H1 (cell line): ENCODE measurements around the gene LHPP.

ENCODE experiments used
- BRCA1 ChIP-seq: IDR thresholded peaks from 2 replicates; pipeline ENCODE4 v1.6.1; 2012; ENCODE audit warnings: low read depth, low read length, improper control_type of control experiment
- CHD2 ChIP-seq: IDR thresholded peaks from 2 replicates; pipeline ENCODE4 v1.6.1; 2012; ENCODE audit warnings: low read length, improper control_type of control experiment
- CREB1 ChIP-seq: IDR thresholded peaks from 2 replicates; pipeline ENCODE4 v1.6.1; 2012; ENCODE audit warnings: inconsistent platforms
- CTCF ChIP-seq, 3 experiments: IDR thresholded peaks; 1 replicate in 2 of 3; 2 replicates in 1 of 3; pipeline versions ENCODE4 v1.5.1 to v1.6.1; 2011; ENCODE audit warnings: low read length in 3 of 3, mild to moderate bottlenecking in 3 of 3, inconsistent platforms in 2 of 3, low read depth in 1 of 3, moderate library complexity in 1 of 3; ENCODE audit not compliant: insufficient read depth in 1 of 3; ENCODE audit errors: control extremely low read depth in 1 of 3
- EP300 ChIP-seq, 2 experiments: IDR thresholded peaks; 1 replicate in 1 of 2; 2 replicates in 1 of 2; pipeline ENCODE4 v1.6.1; 2011 to 2012; ENCODE audit warnings: low read depth in 2 of 2, low read length in 2 of 2, mild to moderate bottlenecking in 2 of 2, borderline replicate concordance in 1 of 2, inconsistent platforms in 1 of 2, moderate library complexity in 1 of 2
- EZH2 ChIP-seq: fragments of 200-600 bp; sonication (generic); IDR thresholded peaks from 2 replicates; pipeline ENCODE4 v1.7.1; 2012; ENCODE audit warnings: low read depth, mild to moderate bottlenecking, moderate library complexity, low read length, inconsistent platforms; ENCODE audit not compliant: severe bottlenecking
- GABPA ChIP-seq: IDR thresholded peaks from 2 replicates; pipeline ENCODE4 v1.6.1; 2011; ENCODE audit warnings: mild to moderate bottlenecking, low read length, moderate library complexity, borderline replicate concordance; ENCODE audit not compliant: insufficient read depth
- MAX ChIP-seq: IDR thresholded peaks from 2 replicates; pipeline ENCODE4 v1.6.1; 2012; ENCODE audit warnings: inconsistent platforms
- POLR2A ChIP-seq, 2 experiments: IDR thresholded peaks; 1 replicate in 1 of 2; 2 replicates in 1 of 2; pipeline ENCODE4 v1.6.1; 2011; ENCODE audit warnings: low read depth in 2 of 2, low read length in 2 of 2, mild to moderate bottlenecking in 2 of 2; ENCODE audit errors: control extremely low read depth in 1 of 2
- RFX5 ChIP-seq: IDR thresholded peaks from 2 replicates; pipeline ENCODE4 v1.6.1; 2011; ENCODE audit warnings: low read depth, low read length, improper control_type of control experiment, borderline replicate concordance
- RNF2 ChIP-seq: fragments of 200-900, 300-1000 bp; sonication (generic); IDR thresholded peaks from 2 replicates; pipeline ENCODE4 v1.7.1; 2016; ENCODE audit warnings: borderline replicate concordance, low read depth, mild to moderate bottlenecking, antibody characterized with exemption, low read length; ENCODE audit not compliant: poor library complexity, severe bottlenecking; ENCODE audit errors: missing control alignments
- RXRA ChIP-seq: IDR thresholded peaks from 2 replicates; pipeline ENCODE4 v1.6.1; 2011; ENCODE audit warnings: low read depth, mild to moderate bottlenecking, low read length, moderate library complexity; ENCODE audit not compliant: insufficient read depth
- SP1 ChIP-seq: IDR thresholded peaks from 2 replicates; pipeline ENCODE4 v1.6.1; 2011; ENCODE audit warnings: low read depth, low read length

GRCh38 chr10:124627866-124628675, 166.4 kb downstream of the LHPP start:
- TF ChIP-seq CTCF (IDR thresholded peaks at IDR 0.05; ENCODE audit: control extremely low read depth in 1 of 3, insufficient read depth in 1 of 3, low read depth in 1 of 3, low read length in 3 of 3) (no peak), POLR2A (IDR thresholded peaks at IDR 0.05; ENCODE audit: control extremely low read depth in 1 of 2, low read depth in 2 of 2, low read length in 2 of 2) (no peak), RXRA (no peak), RNF2 (no peak), SP1 (no peak), GABPA (no peak), BRCA1 (no peak), CHD2 (no peak), RFX5 (no peak), EZH2 (no peak), EP300 (IDR thresholded peaks at IDR 0.05; ENCODE audit: borderline replicate concordance in 1 of 2, low read depth in 2 of 2, low read length in 2 of 2) (no peak), CREB1 (no peak), MAX (no peak)
